GM12891 (cell line): ENCODE data around the gene MPV17.

Experiments used
- PAX5 ChIP-seq: IDR thresholded peaks from 2 replicates; pipeline ENCODE4 v1.6.1; 2011; ENCODE audit warnings: low read length, moderate library complexity, mild to moderate bottlenecking; ENCODE audit not compliant: insufficient read depth, severe bottlenecking
- POLR2A ChIP-seq: IDR thresholded peaks from 2 replicates; pipeline ENCODE4 v1.6.1; 2011; ENCODE audit warnings: low read depth, low read length, control low read depth
- POLR2AphosphoS5 ChIP-seq: IDR thresholded peaks from 2 replicates; pipeline ENCODE4 v1.6.1; 2011; ENCODE audit warnings: low read depth, low read length, control low read depth
- POU2F2 ChIP-seq: IDR thresholded peaks from 2 replicates; pipeline ENCODE4 v1.6.1; 2011; ENCODE audit warnings: low read depth, mild to moderate bottlenecking, control low read depth, low read length, moderate library complexity
- SPI1 ChIP-seq: IDR thresholded peaks from 2 replicates; pipeline ENCODE4 v1.6.1; 2011; ENCODE audit warnings: low read depth, low read length, control low read depth
- TAF1 ChIP-seq: IDR thresholded peaks from 2 replicates; pipeline ENCODE4 v1.6.1; 2011; ENCODE audit warnings: low read depth, low read length, control low read depth

DNA sequence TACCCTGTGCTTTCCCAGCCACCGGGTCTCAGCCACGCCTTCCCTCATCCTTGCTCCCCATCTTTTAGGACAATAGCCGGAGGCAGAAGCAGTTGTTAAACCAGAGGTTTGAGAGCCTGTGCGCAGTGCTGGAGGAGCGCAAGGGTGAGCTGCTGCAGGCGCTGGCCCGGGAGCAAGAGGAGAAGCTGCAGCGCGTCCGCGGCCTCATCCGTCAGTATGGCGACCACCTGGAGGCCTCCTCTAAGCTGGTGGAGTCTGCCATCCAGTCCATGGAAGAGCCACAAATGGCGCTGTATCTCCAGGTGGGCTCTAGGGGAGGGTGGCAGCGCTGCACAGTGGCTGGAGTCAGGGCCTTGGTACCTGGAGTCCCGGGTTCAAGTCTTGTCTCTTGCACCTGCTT, 17.4 kb downstream of the MPV17 start:
- no peak for TF ChIP-seq POLR2A
- TF ChIP-seq POLR2AphosphoS5: no peak
- TF ChIP-seq PAX5: no peak
- no peak for TF ChIP-seq POU2F2
- TF ChIP-seq TAF1: no peak
- TF ChIP-seq SPI1: no peak
